OCI-LY1 (cell line): ENCODE results near the gene ASIC5.

Source experiments
- CTCF ChIP-seq: fragments of 200-600 bp; sonication (generic), shearing (Covaris generic); IDR thresholded peaks from 2 replicates; pipeline ENCODE4 v1.5.1; 2017; ENCODE audit warnings: mild to moderate bottlenecking, antibody characterized with exemption, low read length, moderate library complexity, mixed read lengths
- EZH2 ChIP-seq: fragments of 200-600 bp; sonication (generic), shearing (Covaris generic); IDR thresholded peaks from 2 replicates; pipeline ENCODE4 v1.8.0; 2017; ENCODE audit warnings: borderline replicate concordance, mixed run types, mild to moderate bottlenecking, antibody characterized with exemption, low read length, moderate library complexity, mixed read lengths

- no peak for TF ChIP-seq CTCF
- no peak for TF ChIP-seq EZH2
Observed at GRCh38 chr4:155784637-155785036, 81.4 kb downstream of the ASIC5 start.
